ENCODE measurements around the gene GRPR.

GRPR gene

DNA sequence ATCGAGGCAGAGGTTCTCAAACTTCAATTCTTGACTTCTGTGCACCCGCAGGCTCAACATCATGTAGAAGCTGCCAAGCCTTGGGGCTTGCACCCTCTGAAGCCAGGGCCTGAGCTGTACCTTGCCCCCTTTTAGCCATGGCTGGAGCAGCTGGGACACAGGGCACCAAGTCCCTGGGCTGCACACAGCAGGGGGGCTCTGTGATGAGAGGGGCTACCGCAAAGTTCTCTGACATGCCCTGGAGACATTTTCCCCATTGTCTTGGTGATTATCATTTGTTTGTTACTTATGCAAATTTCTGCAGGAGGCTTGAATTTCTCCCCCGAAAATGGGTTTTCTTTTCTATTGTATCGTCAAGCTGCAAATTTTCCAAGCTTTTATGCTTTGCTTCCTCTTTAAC is 39.0 kb downstream of the GRPR start:
- DNase-seq (ENCODE audit: extremely low read depth, low read depth) = no peak
- TF ChIP-seq, protein P1, sequence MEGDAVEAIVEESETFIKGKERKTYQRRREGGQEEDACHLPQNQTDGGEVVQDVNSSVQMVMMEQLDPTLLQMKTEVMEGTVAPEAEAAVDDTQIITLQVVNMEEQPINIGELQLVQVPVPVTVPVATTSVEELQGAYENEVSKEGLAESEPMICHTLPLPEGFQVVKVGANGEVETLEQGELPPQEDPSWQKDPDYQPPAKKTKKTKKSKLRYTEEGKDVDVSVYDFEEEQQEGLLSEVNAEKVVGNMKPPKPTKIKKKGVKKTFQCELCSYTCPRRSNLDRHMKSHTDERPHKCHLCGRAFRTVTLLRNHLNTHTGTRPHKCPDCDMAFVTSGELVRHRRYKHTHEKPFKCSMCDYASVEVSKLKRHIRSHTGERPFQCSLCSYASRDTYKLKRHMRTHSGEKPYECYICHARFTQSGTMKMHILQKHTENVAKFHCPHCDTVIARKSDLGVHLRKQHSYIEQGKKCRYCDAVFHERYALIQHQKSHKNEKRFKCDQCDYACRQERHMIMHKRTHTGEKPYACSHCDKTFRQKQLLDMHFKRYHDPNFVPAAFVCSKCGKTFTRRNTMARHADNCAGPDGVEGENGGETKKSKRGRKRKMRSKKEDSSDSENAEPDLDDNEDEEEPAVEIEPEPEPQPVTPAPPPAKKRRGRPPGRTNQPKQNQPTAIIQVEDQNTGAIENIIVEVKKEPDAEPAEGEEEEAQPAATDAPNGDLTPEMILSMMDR (IDR thresholded peaks at IDR 0.05; ENCODE audit: low read depth, low read length) = no peak

DNA sequence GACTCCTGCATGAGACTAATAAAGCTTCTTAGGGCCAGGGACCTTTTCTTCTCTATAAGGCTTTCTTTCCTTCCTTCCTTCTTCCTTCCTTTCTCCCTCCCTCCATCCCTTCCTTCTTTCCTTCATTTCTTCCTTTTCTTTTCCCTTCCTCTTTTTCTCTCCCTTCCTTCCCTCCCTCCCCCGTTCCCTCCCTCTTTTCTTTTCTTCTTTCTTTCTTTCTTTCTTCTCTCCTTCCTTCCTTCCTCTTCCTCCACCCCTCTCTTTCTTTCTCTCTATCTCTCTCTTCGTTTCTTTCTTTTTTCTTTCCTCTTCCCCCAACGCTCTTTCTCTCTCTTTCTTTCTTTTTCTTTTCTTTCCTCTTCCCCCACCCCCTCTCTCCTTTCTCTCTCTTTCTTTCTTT is 41.4 kb downstream of the GRPR start:
- no peak for DNase-seq (ENCODE audit: extremely low read depth, low read depth)
- TF ChIP-seq, protein P1 (IDR thresholded peaks at IDR 0.05; ENCODE audit: low read depth, low read length) = no peak

- TF ChIP-seq, protein P1 (IDR thresholded peaks at IDR 0.05; ENCODE audit: low read depth, low read length) = no peak
- DNase-seq (ENCODE audit: extremely low read depth, low read depth) = no peak
These were observed 43.8 kb downstream of the GRPR start, which contains the start of gene MAGEB17 for GRCh38 chrX:16167181-16167580. MAGEB17 (plus strand) TSS chrX:16167481; CDS start chrX:16170383, 2,902 bp downstream.

DNA sequence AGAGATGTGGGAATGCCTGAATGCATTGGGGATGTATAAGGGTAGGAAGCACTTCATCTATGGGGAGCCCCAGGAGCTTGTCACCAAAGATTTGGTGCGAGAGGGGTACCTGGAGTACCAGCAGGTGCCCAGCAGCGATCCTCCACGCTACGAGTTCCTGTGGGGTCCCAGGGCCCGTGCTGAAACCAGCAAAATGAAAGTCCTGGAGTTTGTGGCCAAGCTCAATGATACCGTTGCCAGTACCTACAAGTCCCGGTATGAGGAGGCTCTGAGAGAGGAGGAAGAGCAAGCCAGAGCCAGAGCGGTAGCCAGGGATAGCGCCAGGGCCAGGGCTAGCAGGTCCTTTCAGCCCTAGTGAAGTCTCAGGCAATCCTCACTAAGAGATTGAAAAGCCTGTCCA is 47.7 kb downstream of the GRPR start:
- TF ChIP-seq, protein P1 (IDR thresholded peaks at IDR 0.05; ENCODE audit: low read depth, low read length) = no peak
- no peak for DNase-seq (ENCODE audit: extremely low read depth, low read depth)

DNA sequence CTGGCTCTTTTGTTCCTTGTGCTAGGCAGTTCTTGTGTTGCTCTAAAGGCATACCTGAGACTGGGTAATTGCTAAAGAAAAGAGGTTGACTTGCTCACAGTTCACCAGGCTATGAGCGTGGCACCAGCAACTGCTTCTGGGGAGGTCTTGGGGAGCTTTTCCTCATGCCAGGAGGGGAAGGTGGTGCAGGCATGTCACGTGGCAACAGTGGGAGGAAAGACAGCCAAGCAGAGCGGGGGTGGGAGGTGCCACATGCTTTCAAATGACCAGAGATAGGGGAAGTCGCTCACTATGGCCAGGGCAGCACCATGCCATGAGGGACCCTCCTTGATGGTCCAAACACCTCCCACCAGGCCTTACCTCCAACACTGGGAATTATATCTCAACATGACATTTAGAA is 48.6 kb downstream of the GRPR start:
- DNase-seq (ENCODE audit: extremely low read depth, low read depth) = no peak
- TF ChIP-seq, protein P1 (IDR thresholded peaks at IDR 0.05; ENCODE audit: low read depth, low read length) = no peak

GRCh38 chrX:16172391-16172790 is 49.0 kb downstream of the GRPR start:
- TF ChIP-seq, protein P1 (IDR thresholded peaks at IDR 0.05; ENCODE audit: low read depth, low read length) = no peak
- DNase-seq (ENCODE audit: extremely low read depth, low read depth) = no peak

- DNase-seq (ENCODE audit: extremely low read depth, low read depth) = no peak
- TF ChIP-seq, protein P1 (IDR thresholded peaks at IDR 0.05; ENCODE audit: low read depth, low read length) = no peak
These were observed 52.1 kb downstream of the GRPR start for GRCh38 chrX:16175329-16176061.
